Adipocyte (in vitro differentiated cells): ENCODE data around the gene PGAP1.

Experiments
- DNase-seq: peaks from one replicate; pipeline ENCODE4 v3.0.0-alpha.2; 2015; ENCODE audit warnings: low read depth
- H3K27me3 ChIP-seq: replicated peaks from 2 replicates; pipeline ENCODE4 v1.7.0; 2013; ENCODE audit warnings: mild to moderate bottlenecking, low read length, moderate library complexity; ENCODE audit not compliant: control insufficient read depth, insufficient read depth
- H3K36me3 ChIP-seq: 2 replicates; pipeline ENCODE4 v1.7.0; 2013; ENCODE audit warnings: low read length, mild to moderate bottlenecking, moderate library complexity; ENCODE audit not compliant: control insufficient read depth, insufficient read depth, severe bottlenecking
- H3K4me1 ChIP-seq: 2 replicates; pipeline ENCODE4 v1.7.0; 2013; ENCODE audit warnings: mild to moderate bottlenecking, low read length, moderate library complexity; ENCODE audit not compliant: control insufficient read depth, insufficient read depth
- H3K4me3 ChIP-seq: 2 replicates; pipeline ENCODE4 v1.7.0; 2013; ENCODE audit warnings: mild to moderate bottlenecking, low read length, moderate library complexity
- H3K9ac ChIP-seq: 2 replicates; pipeline ENCODE4 v1.7.0; 2013; ENCODE audit warnings: mild to moderate bottlenecking, low read length, moderate library complexity
- H3K9me3 ChIP-seq: 2 replicates; pipeline ENCODE4 v1.7.0; 2013; ENCODE audit warnings: mild to moderate bottlenecking, low read length, moderate library complexity; ENCODE audit not compliant: control insufficient read depth

The PGAP1 gene

GRCh38 chr2:196884368-196884767 lies 42.1 kb downstream of the PGAP1 start:
- peaks cover 6% of the 10 kb centered on the region for H3K36me3 ChIP-seq
- H3K27me3 ChIP-seq, result no peaks in the 10 kb centered on the region
- no peaks in the 10 kb centered on the region for H3K9me3 ChIP-seq
- H3K4me3 ChIP-seq, result no peak overlapping the region
- no peaks in the 10 kb centered on the region for H3K4me1 ChIP-seq
- no peak for DNase-seq
- no peak overlapping the region for H3K9ac ChIP-seq

GRCh38 chr2:196876364-196876763 lies 50.1 kb downstream of the PGAP1 start:
- no peaks in the 10 kb centered on the region for H3K9me3 ChIP-seq
- no peak overlapping the region for H3K4me3 ChIP-seq
- no peak for DNase-seq
- peaks cover 24% of the 10 kb centered on the region for H3K36me3 ChIP-seq
- H3K27me3 ChIP-seq, result no peaks in the 10 kb centered on the region
- H3K9ac ChIP-seq, result no peak overlapping the region
- no peaks in the 10 kb centered on the region for H3K4me1 ChIP-seq

GRCh38 chr2:196875414-196875813 lies 51.1 kb downstream of the PGAP1 start:
- H3K4me3 ChIP-seq, result no peak overlapping the region
- DNase-seq, result no peak
- no peaks in the 10 kb centered on the region for H3K9me3 ChIP-seq
- peaks cover 26% of the 10 kb centered on the region for H3K36me3 ChIP-seq
- no peaks in the 10 kb centered on the region for H3K4me1 ChIP-seq
- no peak overlapping the region for H3K9ac ChIP-seq
- no peaks in the 10 kb centered on the region for H3K27me3 ChIP-seq

GRCh38 chr2:196873511-196873910 lies 53.0 kb downstream of the PGAP1 start:
- Histone ChIP-seq H3K27me3 (no peaks in the 10 kb centered on the region), H3K4me1 (no peaks in the 10 kb centered on the region), H3K9ac (no peak overlapping the region), H3K36me3 (peaks cover 12% of the 10 kb centered on the region), H3K4me3 (no peak overlapping the region), H3K9me3 (no peaks in the 10 kb centered on the region)
- no peak for DNase-seq

- peaks cover 7% of the 10 kb centered on the region for H3K36me3 ChIP-seq
- H3K9me3 ChIP-seq, result peaks cover 5% of the 10 kb centered on the region
- H3K4me1 ChIP-seq, result peaks cover 7% of the 10 kb centered on the region
- no peaks in the 10 kb centered on the region for H3K27me3 ChIP-seq
- no peak overlapping the region for H3K9ac ChIP-seq
- no peak overlapping the region for H3K4me3 ChIP-seq
- DNase-seq, result no peak
Measured at GRCh38 chr2:196854629-196855028, 71.9 kb downstream of the PGAP1 start.

GRCh38 chr2:196853301-196854087 lies 73.0 kb downstream of the PGAP1 start:
- H3K4me1 ChIP-seq, result peaks cover 7% of the 10 kb centered on the region
- no peaks in the 10 kb centered on the region for H3K9me3 ChIP-seq
- DNase-seq, result no peak
- H3K36me3 ChIP-seq, result peaks cover 3% of the 10 kb centered on the region
- H3K4me3 ChIP-seq, result no peak overlapping the region
- H3K9ac ChIP-seq, result no peak overlapping the region
- no peaks in the 10 kb centered on the region for H3K27me3 ChIP-seq

GRCh38 chr2:196851088-196851487 lies 75.4 kb downstream of the PGAP1 start:
- no peak for DNase-seq
- no peaks in the 10 kb centered on the region for H3K36me3 ChIP-seq
- peaks cover 7% of the 10 kb centered on the region for H3K4me1 ChIP-seq
- H3K4me3 ChIP-seq, result no peak overlapping the region
- no peaks in the 10 kb centered on the region for H3K9me3 ChIP-seq
- no peaks in the 10 kb centered on the region for H3K27me3 ChIP-seq
- no peak overlapping the region for H3K9ac ChIP-seq

- no peaks in the 10 kb centered on the region for H3K27me3 ChIP-seq
- DNase-seq, result peak; percentile 26
- peaks cover 7% of the 10 kb centered on the region for H3K4me1 ChIP-seq
- no peak overlapping the region for H3K9ac ChIP-seq
- no peak overlapping the region for H3K4me3 ChIP-seq
- no peaks in the 10 kb centered on the region for H3K9me3 ChIP-seq
- H3K36me3 ChIP-seq, result no peaks in the 10 kb centered on the region
Measured at GRCh38 chr2:196849895-196850294, 76.6 kb downstream of the PGAP1 start.

GRCh38 chr2:196846295-196846694 lies 80.2 kb downstream of the PGAP1 start:
- peaks cover 2% of the 10 kb centered on the region for H3K4me1 ChIP-seq
- peaks cover 6% of the 10 kb centered on the region for H3K36me3 ChIP-seq
- no peak overlapping the region for H3K9ac ChIP-seq
- no peak for DNase-seq
- H3K4me3 ChIP-seq, result no peak overlapping the region
- no peaks in the 10 kb centered on the region for H3K9me3 ChIP-seq
- H3K27me3 ChIP-seq, result no peaks in the 10 kb centered on the region

GRCh38 chr2:196845371-196845770 lies 81.1 kb downstream of the PGAP1 start:
- Histone ChIP-seq H3K4me3 (no peak overlapping the region), H3K36me3 (peaks cover 15% of the 10 kb centered on the region), H3K9ac (no peak overlapping the region), H3K4me1 (no peaks in the 10 kb centered on the region), H3K27me3 (no peaks in the 10 kb centered on the region), H3K9me3 (no peaks in the 10 kb centered on the region)
- DNase-seq, result no peak

- H3K9me3 ChIP-seq, result no peaks in the 10 kb centered on the region
- no peak overlapping the region for H3K4me3 ChIP-seq
- no peaks in the 10 kb centered on the region for H3K27me3 ChIP-seq
- H3K4me1 ChIP-seq, result peaks cover 10% of the 10 kb centered on the region
- DNase-seq, result no peak
- no peak overlapping the region for H3K9ac ChIP-seq
- H3K36me3 ChIP-seq, result peaks cover 22% of the 10 kb centered on the region
Measured at GRCh38 chr2:196840171-196840570, 86.3 kb downstream of the PGAP1 start.

- Histone ChIP-seq H3K27me3 (no peaks in the 10 kb centered on the region), H3K9ac (no peak overlapping the region), H3K36me3 (peaks cover 22% of the 10 kb centered on the region), H3K9me3 (no peaks in the 10 kb centered on the region), H3K4me1 (peaks cover 10% of the 10 kb centered on the region), H3K4me3 (no peak overlapping the region)
- no peak for DNase-seq
Measured at GRCh38 chr2:196839574-196839973, 86.9 kb downstream of the PGAP1 start.
